GM21367 (cell line): Measurements from ENCODE around the gene TMEM240.
"Not testable (repeated sequence)": the region's sequence is repeated elsewhere in the genome, so short reads cannot be mapped to it uniquely, and the experiment has no call there.

ENCODE experiments used
- ATAC-seq: cut with Tn5 transposase; IDR thresholded peaks from one replicate; pipeline ENCODE4 v1.9.1; 2021; ENCODE audit not compliant: unreplicated experiment

The TMEM240 gene

DNA sequence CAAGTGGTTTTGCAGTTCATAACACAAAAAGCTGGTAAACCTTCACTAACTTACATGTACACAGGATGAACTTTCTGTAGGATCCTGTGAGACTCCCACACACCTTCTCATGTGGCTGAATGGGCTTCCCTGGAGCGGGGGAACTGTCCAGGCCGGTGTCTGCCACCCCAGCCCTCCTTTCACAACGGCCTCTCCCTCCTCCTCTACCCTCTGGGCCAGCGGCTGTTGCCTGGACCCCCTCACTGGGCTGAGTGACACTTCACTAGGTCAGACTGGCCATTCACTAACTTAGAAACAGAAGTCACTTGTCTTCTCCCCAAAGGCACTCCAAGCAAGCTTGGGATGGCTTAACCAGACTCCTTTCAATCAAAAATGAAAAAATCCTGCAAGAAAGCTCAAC lies 18.2 kb upstream of the TMEM240 start:
- no peak for ATAC-seq

DNA sequence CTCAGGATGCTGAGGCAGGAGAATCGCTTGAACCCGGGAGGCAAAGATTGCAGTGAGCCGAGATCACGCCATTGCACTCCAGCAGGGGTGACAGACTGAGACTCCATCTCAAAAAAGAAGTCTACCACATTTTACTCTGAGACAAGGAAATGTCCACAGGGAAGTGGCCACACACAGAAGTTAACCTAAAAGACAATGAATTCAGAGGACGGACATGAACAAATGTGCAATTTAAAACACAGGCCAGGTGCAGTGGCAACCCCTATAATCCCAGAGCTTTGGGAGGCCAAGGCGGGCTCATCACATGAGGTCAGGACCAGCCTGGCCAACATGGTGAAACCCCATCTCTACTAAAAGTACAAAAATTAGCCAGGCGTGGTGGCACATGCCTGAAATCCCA lies 17.3 kb upstream of the TMEM240 start:
- not testable (repeated sequence) for ATAC-seq

DNA sequence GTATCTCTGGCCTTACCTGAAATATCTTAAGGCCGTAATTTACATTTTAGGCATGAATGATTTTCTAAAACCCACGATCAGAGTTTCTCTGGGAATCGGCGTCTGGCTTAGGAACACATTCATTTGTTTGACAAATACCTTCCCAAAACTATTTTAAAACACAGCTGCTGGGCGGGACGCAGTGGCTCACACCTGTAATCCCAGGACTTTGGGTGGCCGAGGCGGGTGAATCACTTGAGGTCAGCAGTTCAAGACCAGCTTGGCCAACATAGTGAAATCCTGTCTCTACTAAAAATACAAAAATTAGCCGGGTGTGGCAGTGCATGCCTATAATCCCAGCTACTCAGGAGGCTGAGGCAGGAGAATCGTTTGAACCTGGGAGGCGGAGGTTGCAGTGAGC lies 16.5 kb upstream of the TMEM240 start:
- ATAC-seq: not testable (repeated sequence)

DNA sequence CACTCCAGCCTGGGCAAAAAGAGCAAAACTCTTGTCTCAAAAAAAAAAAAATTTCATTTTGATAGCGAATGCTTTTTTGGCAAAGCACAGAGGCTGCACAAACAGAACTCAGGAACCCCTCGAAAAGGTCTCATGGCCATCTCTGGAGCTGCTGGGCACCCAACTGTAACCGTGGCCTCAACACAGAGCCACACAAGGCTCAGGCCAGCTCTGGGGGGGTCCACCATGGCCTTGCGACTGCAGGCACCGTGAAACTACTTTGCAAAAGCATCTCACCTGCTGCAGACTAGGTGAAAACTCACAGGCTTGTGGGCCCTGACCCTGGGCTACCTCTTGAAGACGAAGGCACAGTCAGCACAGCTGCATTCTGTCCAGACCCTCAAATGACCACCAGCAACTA lies 16.1 kb upstream of the TMEM240 start:
- ATAC-seq: no peak

DNA sequence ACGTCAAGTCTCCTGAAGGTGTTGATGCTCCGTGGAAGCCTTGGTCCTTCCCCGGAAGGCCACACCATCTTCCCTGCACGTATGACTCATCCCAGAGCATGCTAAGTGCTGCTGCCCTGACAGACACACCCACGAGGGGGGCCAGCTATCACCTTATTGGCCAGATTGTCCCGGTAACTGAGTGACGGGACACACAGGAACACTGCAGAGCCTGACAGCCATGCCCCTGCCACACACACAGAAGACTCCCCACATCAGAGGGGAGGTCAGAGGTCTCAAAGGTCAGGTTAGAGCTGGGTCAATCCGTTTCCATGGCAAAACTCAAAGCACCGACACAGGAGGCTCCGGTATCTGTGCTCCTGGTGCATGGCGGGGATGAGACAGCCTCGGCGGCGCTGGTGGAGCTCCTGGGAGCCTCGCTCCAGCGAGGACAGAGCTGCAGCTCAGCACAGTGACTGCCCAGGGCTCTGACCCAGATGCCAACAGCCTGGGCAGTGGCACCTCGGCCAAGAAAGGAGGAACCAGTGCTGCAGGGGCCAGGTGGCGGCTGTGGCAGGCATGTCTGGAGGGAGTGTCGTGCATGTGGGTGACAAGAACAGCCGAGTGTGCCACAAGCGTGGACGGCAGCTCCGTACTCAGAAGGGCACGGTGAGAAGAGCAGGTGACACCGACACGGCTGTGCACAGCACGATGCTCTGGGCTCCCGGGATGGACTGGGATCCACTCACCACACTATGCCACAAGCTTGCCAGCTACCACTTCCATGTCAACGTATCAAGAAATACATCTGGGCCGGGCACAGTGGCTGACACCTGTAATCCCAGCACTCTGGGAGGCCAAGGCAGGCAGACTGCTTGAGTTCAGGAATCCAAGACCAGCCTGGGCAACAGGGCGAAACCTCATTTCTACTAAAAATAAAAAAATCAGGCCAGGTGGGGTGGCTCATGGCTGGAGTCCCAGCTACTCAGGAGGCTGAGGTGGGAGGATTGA lies 14.8 kb upstream of the TMEM240 start:
- no peak for ATAC-seq

DNA sequence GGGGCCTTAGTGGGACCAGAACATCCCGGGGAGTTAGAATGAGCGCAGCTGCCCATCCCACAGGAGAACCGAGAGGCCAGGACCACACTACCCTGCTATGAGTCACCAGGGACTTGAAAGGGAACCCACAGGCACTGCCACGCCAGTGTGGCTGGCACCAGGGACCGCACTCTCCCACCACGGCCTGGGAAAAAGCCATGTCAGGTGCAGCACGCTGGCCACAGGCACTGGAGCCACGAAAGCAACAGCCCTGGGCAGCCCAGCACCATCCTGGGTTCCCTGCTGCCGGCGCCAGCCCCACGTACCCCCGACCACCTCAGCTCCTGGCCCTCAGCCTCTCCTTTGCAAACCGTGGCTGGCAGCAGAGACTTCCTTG lies 14.1 kb upstream of the TMEM240 start:
- ATAC-seq: no peak

DNA sequence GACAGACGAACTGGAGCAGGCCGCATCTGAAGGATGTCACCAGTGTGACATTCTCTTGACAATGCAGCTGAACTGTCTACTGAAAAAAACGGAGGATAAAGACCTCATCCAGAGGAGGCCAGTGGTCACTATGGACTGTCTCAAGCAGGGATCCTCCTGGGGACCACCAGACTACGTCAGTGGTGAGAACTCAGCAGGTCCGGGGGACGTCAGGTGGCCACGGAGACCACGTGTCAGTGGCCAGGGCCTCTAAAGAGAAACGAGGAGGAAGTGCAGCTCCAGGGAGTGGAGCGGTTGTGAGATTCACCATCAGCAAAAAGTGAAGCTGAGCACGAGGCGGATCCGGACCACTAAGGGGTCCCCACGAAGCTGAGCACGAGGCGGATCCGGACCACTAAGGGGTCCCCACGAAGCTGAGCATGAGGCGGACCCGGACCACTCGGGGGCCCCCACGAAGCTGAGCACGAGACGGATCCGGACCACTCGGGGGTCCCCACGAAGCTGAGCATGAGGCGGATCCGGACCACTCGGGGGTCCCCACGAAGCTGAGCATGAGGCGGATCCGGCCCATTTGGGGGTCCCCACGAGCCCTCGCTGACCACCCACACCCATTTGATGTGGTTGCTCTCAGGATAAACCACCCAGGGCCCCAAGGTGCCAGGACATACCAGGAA lies 13.5 kb upstream of the TMEM240 start:
- no peak for ATAC-seq

DNA sequence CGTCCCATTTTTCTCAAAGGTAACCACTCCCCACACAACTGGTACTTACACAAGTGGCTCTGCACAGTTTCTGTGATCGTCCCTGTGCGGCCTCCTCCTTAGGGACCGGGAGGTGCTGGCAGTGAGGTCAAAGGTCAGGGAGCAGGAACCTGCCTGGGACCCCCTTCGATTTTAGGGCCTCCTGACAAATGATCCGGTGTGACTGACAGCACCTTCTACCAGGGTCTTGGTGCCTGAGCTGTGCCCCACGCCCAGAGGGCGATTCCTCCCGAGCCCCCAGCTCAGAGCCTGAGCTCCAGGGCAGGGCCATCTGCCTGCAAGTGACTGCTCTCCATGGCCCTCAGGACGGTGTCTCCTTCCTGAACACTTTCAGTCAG lies 11.8 kb upstream of the TMEM240 start:
- ATAC-seq: no peak

DNA sequence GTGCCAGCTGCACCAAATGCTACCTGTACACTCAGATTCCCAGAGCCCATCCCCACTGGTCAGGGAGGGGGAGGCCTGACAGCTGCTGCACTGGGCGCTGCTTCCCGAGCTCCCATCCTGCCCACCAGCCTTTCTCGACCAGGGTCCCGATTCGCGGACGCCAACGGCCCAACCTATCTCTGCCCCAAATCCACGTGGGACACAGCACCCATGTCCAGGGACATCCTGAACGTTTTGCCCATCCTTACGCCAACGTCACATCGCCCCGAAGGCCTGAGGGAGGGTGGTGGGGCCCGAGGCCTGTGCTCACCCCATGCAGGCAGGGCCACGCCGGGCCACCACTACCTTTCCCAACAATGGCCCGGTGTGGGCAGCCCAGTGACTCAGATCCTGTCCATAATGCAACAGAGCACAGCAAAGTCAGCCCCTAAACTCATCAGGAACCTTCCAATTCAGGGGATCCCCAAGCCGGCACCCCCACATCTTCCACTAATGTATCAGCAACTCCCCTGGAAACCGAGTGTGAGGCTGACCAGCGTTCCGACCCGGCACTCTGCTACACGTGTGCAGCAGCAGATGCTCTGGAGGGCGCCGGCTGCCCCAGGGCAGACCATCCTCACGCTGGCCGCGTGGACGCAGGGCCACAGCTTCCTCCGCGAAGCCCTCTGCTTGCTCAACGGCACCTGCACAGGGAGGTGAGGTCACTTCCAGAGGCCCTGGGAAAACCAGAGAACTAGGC lies 11.3 kb upstream of the TMEM240 start:
- no peak for ATAC-seq

DNA sequence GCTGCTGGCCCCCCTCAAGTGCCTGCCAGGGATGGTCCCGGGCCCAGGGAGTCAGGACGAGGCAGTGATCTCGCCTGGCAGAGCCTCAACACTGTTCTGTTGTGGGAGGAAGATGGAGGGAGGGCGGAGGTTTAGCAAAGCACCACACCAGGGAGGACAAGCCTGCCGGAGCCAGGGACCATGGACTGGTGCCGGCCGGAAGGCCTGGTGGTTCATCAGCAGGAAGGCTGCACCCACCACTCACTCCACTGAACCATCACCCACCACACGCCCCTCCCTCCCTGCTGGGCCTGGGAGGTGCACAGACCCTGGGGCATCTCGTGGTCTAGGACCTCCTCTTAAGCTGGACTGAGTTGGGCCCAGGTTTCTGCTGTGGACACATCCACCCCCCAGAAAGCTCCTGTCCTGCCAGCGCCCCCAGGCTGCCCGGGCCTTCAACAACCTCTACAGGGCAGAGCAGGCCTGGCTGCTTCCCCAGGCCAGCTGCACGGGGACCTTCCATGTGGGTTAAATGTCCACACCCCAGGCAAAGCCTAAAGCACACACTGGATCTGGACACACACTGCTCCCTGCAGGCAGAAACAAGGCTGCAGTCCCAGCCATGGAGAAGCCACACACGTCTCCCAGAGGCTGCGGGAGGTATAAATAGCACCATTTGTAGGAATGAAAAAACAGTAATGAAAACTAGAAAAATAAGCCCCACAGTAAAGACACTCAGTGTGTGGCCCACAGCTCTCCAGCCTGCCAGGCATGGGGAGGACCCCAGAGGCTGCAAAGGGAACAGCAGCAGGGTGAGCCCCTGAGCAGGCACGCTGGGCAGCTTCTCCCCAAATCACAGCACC lies 10.4 kb upstream of the TMEM240 start:
- no peak for ATAC-seq

DNA sequence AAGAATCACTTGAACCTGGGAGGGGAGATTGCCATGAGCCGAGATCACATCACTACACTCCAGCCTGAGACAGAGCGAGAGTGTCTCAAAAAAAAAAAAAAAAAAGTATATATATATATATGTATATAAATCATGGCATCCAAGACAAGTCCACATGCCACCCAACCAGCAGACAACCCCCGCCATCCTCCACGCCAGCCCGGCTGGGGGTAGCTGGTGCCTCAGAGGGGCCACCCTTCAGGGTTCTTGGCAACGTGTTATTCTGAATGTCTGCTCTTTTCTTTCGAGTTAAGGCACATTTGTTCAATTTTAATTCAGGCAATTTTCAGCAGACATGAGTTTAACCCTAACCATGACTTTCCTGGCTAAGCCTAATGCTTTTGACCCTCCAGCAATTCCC lies 9.7 kb upstream of the TMEM240 start:
- no peak for ATAC-seq

DNA sequence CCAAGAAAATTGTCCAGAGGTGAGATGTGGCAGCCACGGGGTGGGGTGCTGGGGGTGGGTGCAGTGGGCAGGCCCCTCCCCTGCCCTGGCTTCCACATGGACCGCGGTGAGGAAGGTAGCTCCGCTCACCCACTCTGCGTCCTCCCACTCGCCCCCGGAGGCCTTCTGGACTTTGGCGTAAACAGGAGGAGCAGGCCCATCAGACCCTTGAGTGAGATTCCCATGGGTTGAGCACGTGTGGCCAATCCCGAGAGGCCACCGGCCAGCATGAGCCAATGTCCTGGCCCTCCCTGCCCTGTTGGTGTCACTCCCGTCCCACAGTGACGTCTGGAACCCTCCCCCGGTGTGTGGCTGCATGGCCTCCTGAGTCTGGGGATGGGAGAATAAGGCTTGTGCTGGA lies 8.2 kb upstream of the TMEM240 start:
- no peak for ATAC-seq

DNA sequence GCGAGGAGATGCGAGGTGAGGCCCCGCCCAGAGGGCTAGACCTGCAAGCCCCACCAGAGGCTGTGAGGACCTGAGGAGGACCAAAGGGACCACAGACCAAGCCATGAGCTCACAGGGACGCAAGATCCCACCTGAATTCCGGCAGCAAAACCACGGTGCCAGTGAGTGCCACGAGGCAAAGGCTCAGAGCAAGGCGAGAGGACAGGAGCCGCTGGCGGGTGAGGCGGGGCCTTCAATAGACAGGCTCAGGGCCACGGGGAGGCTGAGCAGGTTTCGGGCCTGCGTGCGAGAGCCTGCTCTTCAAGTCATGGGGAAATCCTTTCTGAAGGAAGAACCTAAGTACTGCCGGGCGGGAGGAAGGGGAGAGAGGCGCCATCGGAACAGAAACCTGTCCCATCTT lies 7.1 kb upstream of the TMEM240 start:
- no peak for ATAC-seq

DNA sequence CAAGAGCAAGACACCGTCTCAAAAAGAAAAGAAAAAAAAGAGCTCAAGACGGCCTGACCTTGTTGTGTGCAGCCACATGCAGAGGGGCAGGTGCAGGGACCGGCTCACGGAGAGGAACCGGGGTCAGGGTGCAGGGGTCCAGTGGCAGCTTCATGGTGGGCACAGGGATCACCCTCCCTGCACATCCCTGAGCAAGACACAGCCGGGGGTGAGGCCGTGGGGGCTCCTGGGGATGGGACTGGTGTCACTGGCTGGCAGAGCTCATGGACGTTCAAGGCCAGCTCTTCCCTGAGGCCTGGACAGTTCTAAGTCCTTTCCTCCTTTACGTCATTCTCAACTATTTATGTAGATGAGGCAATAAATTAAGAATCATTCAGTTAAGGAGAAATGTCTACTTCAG lies 6.6 kb upstream of the TMEM240 start:
- no peak for ATAC-seq

DNA sequence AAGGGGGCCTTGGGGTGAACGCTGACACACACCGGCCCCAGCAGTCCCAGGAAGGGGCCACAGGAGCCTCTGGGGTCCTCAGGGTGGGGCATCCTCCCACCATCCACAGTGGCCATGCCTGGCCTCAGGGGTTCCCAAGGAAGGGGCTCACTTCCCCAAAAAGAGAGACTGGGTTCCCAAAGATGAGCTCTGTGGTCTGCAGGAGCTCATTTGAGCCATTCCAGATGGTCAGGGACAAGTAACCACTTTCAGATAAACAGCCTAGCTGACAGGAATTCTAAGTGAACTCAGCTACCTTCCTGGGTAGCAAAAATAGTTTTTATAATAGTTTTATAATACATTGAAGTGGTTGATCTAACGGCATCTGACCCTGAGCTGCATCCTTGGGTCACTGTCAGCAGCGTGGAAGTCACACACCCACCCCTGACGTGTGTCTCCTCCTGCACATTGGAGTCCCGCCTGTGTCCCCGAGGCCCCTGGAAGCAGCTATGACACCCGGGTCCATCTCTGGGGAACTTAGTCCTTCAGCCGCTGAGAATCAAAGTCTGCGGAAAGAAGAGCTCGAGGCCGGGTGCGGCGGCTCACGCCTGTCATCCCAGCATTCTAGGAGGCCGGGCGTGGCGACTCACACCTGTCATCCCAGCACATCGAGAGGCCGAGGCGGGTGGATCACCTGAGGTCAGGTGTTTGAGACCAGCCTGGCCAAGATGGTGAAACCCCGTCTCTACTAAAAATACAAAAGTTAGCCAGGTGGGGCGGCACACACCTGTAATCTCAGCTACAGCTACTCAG lies 5.7 kb upstream of the TMEM240 start:
- no peak for ATAC-seq

DNA sequence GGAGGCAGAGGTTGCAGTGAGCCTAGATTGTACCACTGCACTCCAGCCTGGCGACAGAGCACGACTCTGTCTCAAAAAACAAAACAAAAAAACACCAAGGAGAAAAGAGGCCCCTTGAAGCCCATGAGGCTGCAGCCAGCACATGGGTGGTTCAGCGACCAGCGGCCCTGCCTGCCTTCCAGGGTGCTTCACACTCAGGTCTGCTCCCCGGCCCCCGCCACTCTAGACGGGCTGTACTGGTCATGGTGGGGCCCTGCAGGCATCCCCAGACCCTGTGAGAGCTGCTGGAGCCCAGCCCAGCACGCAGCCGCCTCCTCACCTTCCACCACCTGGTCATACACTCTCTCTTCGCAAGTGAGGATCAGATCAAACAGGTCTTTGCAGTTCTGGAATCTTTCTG lies 4.1 kb upstream of the TMEM240 start:
- ATAC-seq: no peak

DNA sequence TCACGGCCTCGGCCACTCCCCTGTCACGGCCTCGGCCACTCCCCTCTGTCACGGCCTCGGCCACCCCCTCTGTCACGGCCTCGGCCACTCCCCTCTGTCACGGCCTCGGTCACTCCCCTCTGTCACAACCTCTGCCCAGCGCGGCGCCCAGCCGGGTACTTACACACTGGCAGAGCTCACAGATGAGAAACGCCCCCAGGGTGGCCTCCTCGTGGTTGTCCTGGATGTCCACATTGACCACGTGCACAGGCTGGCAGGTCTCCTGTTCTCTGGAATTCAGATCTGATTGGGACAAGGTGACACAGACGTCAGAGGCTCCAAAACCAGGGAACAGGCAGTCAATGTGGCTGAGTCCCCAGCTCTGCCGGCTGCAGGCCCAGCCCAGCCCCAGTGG lies 3.3 kb upstream of the TMEM240 start:
- no peak for ATAC-seq

DNA sequence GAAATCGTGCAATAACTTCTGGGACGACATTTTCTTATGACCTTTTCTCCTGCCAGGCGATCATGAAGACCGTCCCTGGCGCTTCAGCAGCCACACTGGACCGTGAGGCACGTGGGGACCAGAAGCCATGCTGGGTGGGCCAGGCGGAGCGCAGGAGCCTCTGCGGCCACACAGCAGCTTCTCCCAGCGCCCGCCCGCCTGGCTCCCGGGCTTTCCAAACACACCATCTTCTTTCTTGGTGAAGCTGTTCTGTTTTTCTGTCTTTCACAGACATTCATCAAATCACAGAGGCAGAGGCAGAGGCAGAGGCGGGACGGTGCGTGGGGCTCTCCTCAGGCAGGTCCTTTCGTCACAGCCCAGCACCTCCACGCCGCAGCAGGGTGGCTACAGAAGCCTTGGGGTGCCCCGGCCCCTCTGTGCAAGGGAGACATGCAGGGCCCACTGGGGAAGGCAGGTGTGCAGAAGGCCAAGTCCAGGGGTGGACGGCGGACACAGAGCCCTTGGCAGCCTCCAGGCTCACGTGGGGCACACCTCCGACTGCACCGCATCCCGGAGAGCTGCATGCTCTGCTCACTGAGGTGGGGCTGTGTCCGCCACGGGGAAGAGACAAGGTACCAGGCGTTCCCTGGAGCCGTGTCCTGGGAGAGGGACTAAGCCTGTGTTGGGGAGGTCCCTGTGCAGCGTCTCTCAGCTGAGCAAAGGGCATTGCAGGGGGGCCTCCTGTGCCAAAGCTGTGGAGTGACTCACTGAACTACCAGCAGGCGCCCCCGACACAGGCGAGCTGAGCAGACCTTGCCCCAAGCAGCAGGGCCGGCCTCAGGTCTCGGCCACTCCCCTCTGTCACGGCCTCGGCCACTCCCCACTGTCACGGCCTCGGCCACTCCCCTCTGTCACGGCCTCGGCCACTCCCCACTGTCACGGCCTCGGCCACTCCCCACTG lies 2.6 kb upstream of the TMEM240 start:
- no peak for ATAC-seq
